RWPE1 (cell line): ENCODE measurements around the gene CHAMP1.

Experiments
- CTCF ChIA-PET: fragments of 350-600 bp; sonication (Branson Sonifier 250); formaldehyde crosslinking; extraction: SDS; loops from one replicate; lab custom pipeline; 2021; lab: Yijun Ruan, JAX
- POLR2A ChIA-PET: fragments of 400-600 bp; formaldehyde crosslinking; extraction: SDS; loops from one replicate; lab custom pipeline; 2020; ENCODE audit warnings: antibody characterized with exemption; ENCODE audit not compliant: low non-redundant PET; lab: Yijun Ruan, JAX
- DNase-seq: peaks from one replicate; pipeline ENCODE4 v3.0.0; 2012; ENCODE audit warnings: low spot score
- H3K27ac ChIP-seq: fragments of 450-650 bp; 2 replicates; pipeline ENCODE4 v1.5.1; 2017
- TF ChIP-seq, protein P1 (sequence below): fragments of 450-650 bp; conservative IDR thresholded peaks from 2 replicates; pipeline ENCODE4 v1.5.1; 2017; ENCODE audit warnings: low read depth, mild to moderate bottlenecking

Gene CHAMP1

DNA sequence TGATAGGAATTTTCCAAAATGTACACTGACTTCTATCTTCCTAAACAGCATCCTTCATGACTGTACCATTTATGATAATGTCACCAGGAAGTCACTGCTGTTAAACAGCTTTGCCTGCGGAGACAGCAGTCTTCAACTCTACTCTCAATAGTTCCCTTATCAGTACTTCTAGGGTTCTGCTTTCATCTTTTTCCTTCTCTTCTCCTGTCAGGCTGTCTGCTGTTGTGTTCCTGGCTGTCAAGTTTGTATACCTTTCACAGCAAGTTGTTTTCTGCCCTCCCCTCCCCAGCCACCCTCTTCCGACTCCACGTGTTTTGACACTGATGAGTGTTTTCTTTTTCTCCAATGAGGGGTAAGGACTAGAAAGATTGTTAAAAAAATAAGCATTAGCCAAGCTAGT lies 30.7 kb upstream of the CHAMP1 start:
- TF ChIP-seq, protein P1, sequence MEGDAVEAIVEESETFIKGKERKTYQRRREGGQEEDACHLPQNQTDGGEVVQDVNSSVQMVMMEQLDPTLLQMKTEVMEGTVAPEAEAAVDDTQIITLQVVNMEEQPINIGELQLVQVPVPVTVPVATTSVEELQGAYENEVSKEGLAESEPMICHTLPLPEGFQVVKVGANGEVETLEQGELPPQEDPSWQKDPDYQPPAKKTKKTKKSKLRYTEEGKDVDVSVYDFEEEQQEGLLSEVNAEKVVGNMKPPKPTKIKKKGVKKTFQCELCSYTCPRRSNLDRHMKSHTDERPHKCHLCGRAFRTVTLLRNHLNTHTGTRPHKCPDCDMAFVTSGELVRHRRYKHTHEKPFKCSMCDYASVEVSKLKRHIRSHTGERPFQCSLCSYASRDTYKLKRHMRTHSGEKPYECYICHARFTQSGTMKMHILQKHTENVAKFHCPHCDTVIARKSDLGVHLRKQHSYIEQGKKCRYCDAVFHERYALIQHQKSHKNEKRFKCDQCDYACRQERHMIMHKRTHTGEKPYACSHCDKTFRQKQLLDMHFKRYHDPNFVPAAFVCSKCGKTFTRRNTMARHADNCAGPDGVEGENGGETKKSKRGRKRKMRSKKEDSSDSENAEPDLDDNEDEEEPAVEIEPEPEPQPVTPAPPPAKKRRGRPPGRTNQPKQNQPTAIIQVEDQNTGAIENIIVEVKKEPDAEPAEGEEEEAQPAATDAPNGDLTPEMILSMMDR, result no peak
- H3K27ac ChIP-seq, result no peak overlapping the region
- no peak for DNase-seq
- CTCF ChIA-PET, result no interaction called here
- POLR2A ChIA-PET, result no interaction called here

DNA sequence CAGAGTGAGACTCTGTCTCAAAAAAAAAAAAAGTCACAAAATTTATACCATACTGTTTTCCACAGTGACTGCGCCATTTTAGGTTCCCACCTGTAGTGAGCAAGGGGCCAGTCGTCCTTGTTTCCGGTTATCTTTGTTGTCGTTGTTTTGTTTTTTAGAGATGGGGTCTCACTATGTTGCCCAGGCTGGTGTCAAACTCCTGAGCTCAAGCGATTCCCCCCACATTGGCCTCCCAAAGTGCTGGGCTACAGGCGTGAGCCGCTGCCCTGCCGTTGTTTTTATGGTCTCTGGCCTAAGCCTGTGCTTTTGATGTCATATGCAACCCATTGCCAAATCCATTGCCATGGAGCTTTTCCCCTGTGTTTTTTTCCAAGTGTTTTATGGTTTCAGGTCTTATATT lies 29.6 kb upstream of the CHAMP1 start:
- ChIA-PET CTCF (no interaction called here), POLR2A (no interaction called here)
- H3K27ac ChIP-seq, result no peak overlapping the region; the same call in 1 of the 2 replicates
- TF ChIP-seq, protein P1, result no peak
- no peak for DNase-seq

DNA sequence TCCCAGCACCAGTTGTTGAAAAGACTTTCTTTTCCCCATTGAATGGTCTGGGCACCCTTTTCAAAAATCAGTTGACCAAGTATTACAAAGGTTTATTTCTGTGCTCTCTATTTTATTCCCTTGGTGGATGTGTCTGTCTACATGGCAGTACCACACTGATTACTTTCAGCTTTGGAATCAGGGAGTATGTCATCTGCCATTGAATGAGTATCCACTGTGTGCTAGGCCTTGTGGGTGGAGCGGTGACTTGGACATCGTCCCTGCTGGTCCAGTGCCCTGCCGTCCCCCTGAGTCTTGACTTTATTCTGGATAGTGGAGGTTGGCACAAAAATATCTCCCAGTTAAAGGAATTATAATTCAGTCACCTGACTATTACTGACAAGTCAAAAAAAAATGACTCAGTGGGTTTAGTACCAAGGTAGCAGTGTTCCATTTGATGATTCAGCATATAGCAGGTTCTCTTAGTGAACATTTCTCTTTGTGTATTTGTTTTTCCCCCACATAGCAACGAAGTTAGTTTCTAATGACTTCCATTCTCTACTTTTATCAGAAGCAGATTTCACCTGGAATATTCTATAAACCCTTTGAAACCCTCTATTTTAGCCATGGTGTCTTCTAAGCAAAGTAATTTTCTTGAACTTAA lies 29.0 kb upstream of the CHAMP1 start:
- TF ChIP-seq, protein P1, result no peak
- peak; percentile 49 for DNase-seq
- peak overlapping the region; percentile 22; the same call in 1 of the 2 replicates for H3K27ac ChIP-seq
- POLR2A ChIA-PET, result no interaction called here
- CTCF ChIA-PET, result no interaction called here

DNA sequence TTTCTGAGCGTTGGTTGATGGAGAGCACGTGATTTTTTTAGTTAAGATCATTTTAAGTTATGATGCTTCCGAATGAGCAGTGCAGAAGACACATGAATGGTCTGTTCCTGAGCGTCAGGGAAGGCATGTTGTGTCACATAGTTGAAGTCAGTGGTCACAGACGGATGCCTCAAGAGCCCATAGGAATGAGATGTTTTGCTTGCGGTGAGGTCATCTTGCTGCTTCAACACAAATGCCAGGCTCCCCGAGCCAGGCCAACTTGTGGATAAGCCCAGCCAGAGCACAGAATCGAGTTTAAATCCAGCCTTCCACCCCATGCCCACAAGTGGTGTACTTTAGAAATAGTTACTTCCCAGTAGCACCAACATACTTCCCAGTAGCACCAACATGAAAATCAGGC lies 27.5 kb upstream of the CHAMP1 start:
- DNase-seq, result no peak
- TF ChIP-seq, protein P1, result no peak
- ChIA-PET CTCF (no interaction called here), POLR2A (no interaction called here)
- H3K27ac ChIP-seq, result no peak overlapping the region

DNA sequence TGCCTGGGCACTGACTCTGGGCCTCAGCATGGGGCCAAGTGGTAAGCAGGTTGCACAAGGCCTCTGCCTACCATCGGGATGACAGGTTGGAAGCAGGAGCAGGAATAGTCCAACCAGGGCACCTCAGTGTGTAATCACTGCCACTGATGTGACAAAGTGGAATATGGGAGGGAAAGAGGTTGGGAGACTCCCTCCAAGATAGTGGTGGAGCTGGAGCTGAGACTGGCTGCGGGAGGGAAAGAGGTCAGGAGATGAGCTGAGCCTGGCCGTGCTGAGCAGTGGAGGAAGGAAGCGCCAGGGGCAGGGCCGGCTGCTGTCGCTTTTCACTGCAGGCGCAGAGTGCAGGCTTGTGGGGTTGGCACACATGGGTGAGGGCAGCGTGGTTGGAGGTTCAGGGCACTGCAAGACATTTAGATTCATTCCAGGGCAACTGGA lies 26.1 kb upstream of the CHAMP1 start:
- no peak for DNase-seq
- CTCF ChIA-PET, result no interaction called here
- peak overlapping the region; percentile 46 for H3K27ac ChIP-seq
- POLR2A ChIA-PET, result no interaction called here
- TF ChIP-seq, protein P1, result no peak

DNA sequence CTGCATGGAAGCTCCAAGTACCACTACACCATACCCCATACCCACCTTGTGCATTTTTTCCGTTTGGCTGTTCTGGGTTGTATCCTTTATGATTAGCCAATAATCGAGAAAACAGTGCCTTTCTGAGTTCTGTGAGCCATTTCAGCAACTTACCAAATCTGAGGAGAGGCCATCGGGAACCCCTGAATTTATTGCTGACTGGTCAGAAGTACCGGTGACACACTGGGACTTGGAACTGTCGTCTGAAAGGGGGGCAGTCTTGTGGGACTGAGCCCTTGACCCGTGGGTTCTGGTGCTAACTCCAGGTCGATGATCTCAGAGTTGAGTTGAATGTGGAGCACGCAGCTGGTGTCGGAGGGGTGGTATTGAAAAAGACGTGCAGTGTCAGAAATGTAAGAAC lies 17.9 kb upstream of the CHAMP1 start:
- DNase-seq, result no peak
- H3K27ac ChIP-seq, result no peak overlapping the region
- ChIA-PET CTCF (no interaction called here), POLR2A (no interaction called here)
- TF ChIP-seq, protein P1, result no peak
